Gastrocnemius medialis (tissue), 4 donors: Measurements from ENCODE around the gene CCDC178.

Experiments
- POLR2A ChIP-seq, 2 donors: fragments of 450-650 bp; IDR thresholded peaks; one replicate each; pipeline ENCODE4 v1.6.1; 2017; ENCODE audit warnings: antibody characterized with exemption in 2 of 2, mild to moderate bottlenecking in 2 of 2, moderate library complexity in 2 of 2
- TF ChIP-seq, protein P1 (sequence below), 5 experiments: fragments of 450-650 bp in 3 of 5; fragments of 200-600 bp in 2 of 5; sonication (generic) in 2 of 5; IDR thresholded peaks in 4 of 5; conservative IDR thresholded peaks in 1 of 5; 1 replicate in 4 of 5; 2 replicates in 1 of 5; pipeline ENCODE4 v1.5.1; 2016 to 2019; ENCODE audit warnings: antibody characterized with exemption in 5 of 5, mild to moderate bottlenecking in 3 of 5, moderate library complexity in 3 of 5

DNA sequence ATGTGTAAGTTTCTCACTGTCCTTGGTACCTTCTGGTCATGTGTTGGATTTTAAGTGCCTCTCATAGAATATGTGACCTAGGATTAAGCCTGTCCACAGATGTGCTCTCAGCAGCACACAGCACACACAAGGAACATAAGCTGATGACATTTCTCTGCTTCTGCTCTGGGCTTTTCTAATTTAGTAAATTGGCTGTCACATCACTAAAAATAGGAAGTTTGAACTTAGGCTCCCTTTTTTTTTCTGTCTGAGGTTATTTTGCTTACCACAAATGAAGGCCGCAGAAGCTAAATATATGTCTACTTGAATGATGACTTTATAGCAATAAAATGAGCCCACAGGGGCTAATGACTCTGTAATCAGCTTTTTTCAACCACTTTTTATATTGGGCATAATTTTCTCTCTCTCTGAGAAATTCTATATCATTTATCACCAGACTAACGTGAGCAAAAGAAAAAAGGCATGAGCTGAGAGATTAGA is 517.5 kb downstream of the CCDC178 start:
- TF ChIP-seq, protein P1, sequence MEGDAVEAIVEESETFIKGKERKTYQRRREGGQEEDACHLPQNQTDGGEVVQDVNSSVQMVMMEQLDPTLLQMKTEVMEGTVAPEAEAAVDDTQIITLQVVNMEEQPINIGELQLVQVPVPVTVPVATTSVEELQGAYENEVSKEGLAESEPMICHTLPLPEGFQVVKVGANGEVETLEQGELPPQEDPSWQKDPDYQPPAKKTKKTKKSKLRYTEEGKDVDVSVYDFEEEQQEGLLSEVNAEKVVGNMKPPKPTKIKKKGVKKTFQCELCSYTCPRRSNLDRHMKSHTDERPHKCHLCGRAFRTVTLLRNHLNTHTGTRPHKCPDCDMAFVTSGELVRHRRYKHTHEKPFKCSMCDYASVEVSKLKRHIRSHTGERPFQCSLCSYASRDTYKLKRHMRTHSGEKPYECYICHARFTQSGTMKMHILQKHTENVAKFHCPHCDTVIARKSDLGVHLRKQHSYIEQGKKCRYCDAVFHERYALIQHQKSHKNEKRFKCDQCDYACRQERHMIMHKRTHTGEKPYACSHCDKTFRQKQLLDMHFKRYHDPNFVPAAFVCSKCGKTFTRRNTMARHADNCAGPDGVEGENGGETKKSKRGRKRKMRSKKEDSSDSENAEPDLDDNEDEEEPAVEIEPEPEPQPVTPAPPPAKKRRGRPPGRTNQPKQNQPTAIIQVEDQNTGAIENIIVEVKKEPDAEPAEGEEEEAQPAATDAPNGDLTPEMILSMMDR (IDR thresholded peaks at IDR 0.05 in 4 of 5, conservative IDR thresholded peaks at IDR 0.05 in 1 of 5) = no peak
- no peak for TF ChIP-seq POLR2A (IDR thresholded peaks at IDR 0.05)
